Stimulated activated CD8-positive, alpha-beta memory T cell treated with anti-CD3 and anti-CD28 coated beads, Interleukin-2, amount 100 ng/mL, for 48 hours (primary cell): ENCODE measurements around the gene OOSP4A.

ENCODE experiments used
- DNase-seq, 2 donors: peaks; one replicate each; pipeline ENCODE4 v3.0.0-alpha.2; 2020; ENCODE audit warnings: low read depth in 2 of 2

The OOSP4A gene

GRCh38 chr11:59963733-59964132 is at the start of gene OOSP4A:
TSS of gene OOSP4A (plus strand) at chr11:59964033. CDS start at chr11:59964033, 0 bp downstream.
- no peak for DNase-seq

GRCh38 chr11:59918480-59918879 is 45.4 kb upstream of the OOSP4A start:
- DNase-seq, result no peak

- peak in 1 of 2 donors; percentile 1 for DNase-seq
These were observed 44.7 kb upstream of the OOSP4A start for GRCh38 chr11:59918987-59919589.

- no peak for DNase-seq
These were observed 40.0 kb upstream of the OOSP4A start for GRCh38 chr11:59923813-59924212.

GRCh38 chr11:59931688-59932087 is 32.1 kb upstream of the OOSP4A start:
- no peak for DNase-seq

- DNase-seq, result no peak
These were observed 25.7 kb upstream of the OOSP4A start, which contains the start of gene OOSP1 for GRCh38 chr11:59938132-59938531. TSS of gene OOSP1 (plus strand) at chr11:59938432. CDS start at chr11:59938455, 23 bp downstream.

- no peak for DNase-seq
These were observed 25.1 kb upstream of the OOSP4A start for GRCh38 chr11:59938718-59939117.

GRCh38 chr11:59939482-59939881 is 24.4 kb upstream of the OOSP4A start:
- DNase-seq, result no peak

- no peak for DNase-seq
These were observed 22.7 kb upstream of the OOSP4A start for GRCh38 chr11:59941091-59941490.

- no peak for DNase-seq
These were observed 19.7 kb upstream of the OOSP4A start for GRCh38 chr11:59943997-59944714.

GRCh38 chr11:59944720-59945119 is 19.1 kb upstream of the OOSP4A start:
- DNase-seq, result no peak

- DNase-seq, result no peak
These were observed 10.2 kb upstream of the OOSP4A start for GRCh38 chr11:59953463-59954218.

- no peak for DNase-seq
These were observed 9.5 kb upstream of the OOSP4A start for GRCh38 chr11:59954219-59954847.

- no peak for DNase-seq
These were observed 6.7 kb upstream of the OOSP4A start for GRCh38 chr11:59957094-59957493.

- no peak for DNase-seq
These were observed 3.1 kb upstream of the OOSP4A start for GRCh38 chr11:59960502-59961381.

- no peak for DNase-seq
These were observed 1.7 kb upstream of the OOSP4A start for GRCh38 chr11:59962107-59962482.

GRCh38 chr11:59965424-59965823 is 1.6 kb downstream of the OOSP4A start:
- no peak for DNase-seq

GRCh38 chr11:59966201-59966600 is 2.4 kb downstream of the OOSP4A start:
- DNase-seq, result no peak

GRCh38 chr11:59967677-59968394 is 4.0 kb downstream of the OOSP4A start:
- DNase-seq, result no peak

GRCh38 chr11:59968395-59968783 is 4.6 kb downstream of the OOSP4A start:
- no peak for DNase-seq

GRCh38 chr11:59973097-59973496 is 9.3 kb downstream of the OOSP4A start:
- DNase-seq, result no peak
